Omental fat pad (tissue), 4 donors: ENCODE measurements around the gene CNTNAP2. TPM values are rescaled to one million over a fixed set of nuclear protein-coding genes. Genes with fewer than 3 reads are reported as not detected.

Source experiments
- ATAC-seq: fragments of 150-250 bp; one replicate; pipeline ENCODE4 v1.9.1; 2016; ENCODE audit warnings: mild to moderate bottlenecking, moderate library complexity; ENCODE audit not compliant: low FRiP score
- DNase-seq: peaks from one replicate; pipeline ENCODE4 v3.0.0-alpha.2; 2019; ENCODE audit warnings: low spot score
- CTCF ChIP-seq, 3 donors: fragments of 450-650 bp; IDR thresholded peaks; one replicate each; pipeline ENCODE4 v1.5.1; 2016 to 2017; ENCODE audit warnings: antibody characterized with exemption in 3 of 3, mild to moderate bottlenecking in 3 of 3, moderate library complexity in 2 of 3
- total RNA-seq, 4 donors: library from RNA; depleted of rRNA; stranded (reverse); fragments of >200 nt; gene quantifications; one replicate each; pipeline ENCODE4 v1.1.0, GENCODE V29; 2016

The CNTNAP2 gene
- total RNA-seq, 4 donors from 2014 or later = 0.38 to 1.5 (median 1.1) TPM; not detected in 1

GRCh38 chr7:148400101-148400500 lies 2283.5 kb downstream of the CNTNAP2 start:
- no peak for ATAC-seq
- TF ChIP-seq CTCF (IDR thresholded peaks at IDR 0.05) = no peak
- DNase-seq = no peak

- TF ChIP-seq CTCF (IDR thresholded peaks at IDR 0.05) = no peak
These were observed 2285.6 kb downstream of the CNTNAP2 start for GRCh38 chr7:148402159-148402558.

GRCh38 chr7:148403466-148403993 lies 2286.9 kb downstream of the CNTNAP2 start:
- TF ChIP-seq CTCF (IDR thresholded peaks at IDR 0.05) = no peak
- DNase-seq = no peak
- ATAC-seq = no peak

More at GRCh38 chr7:148402159-148402558, 2285.6 kb downstream of the CNTNAP2 start:
- ATAC-seq = no peak
- DNase-seq = no peak

GRCh38 chr7:148408307-148408706 lies 2291.7 kb downstream of the CNTNAP2 start:
- no peak for TF ChIP-seq CTCF (IDR thresholded peaks at IDR 0.05)
- ATAC-seq = no peak
- no peak for DNase-seq

GRCh38 chr7:148410905-148411304 lies 2294.3 kb downstream of the CNTNAP2 start:
- no peak for TF ChIP-seq CTCF (IDR thresholded peaks at IDR 0.05)
- DNase-seq (no peak), ATAC-seq (no peak)

- no peak for TF ChIP-seq CTCF (IDR thresholded peaks at IDR 0.05)
- ATAC-seq (no peak), DNase-seq (no peak)
These were observed 2296.1 kb downstream of the CNTNAP2 start for GRCh38 chr7:148412691-148413090.
